PFSK-1 (cell line): ENCODE data around the gene DGLUCY.

ENCODE experiments used
- FOXP2 ChIP-seq: optimal IDR thresholded peaks from 2 replicates; pipeline ENCODE3; 2011; ENCODE audit warnings: borderline replicate concordance, control low read depth, inconsistent platforms; ENCODE audit not compliant: insufficient read depth; ENCODE audit errors: extremely low read length, extremely low read depth
- POLR2AphosphoS5 ChIP-seq: IDR thresholded peaks from 2 replicates; pipeline ENCODE4 v1.6.1; 2012; ENCODE audit warnings: low read depth, mild to moderate bottlenecking, control low read depth, low read length, moderate library complexity
- SIN3A ChIP-seq: IDR thresholded peaks from 2 replicates; pipeline ENCODE4 v1.6.1; 2012; ENCODE audit warnings: mild to moderate bottlenecking, low read length, moderate library complexity, borderline replicate concordance; ENCODE audit not compliant: insufficient read depth
- TAF1 ChIP-seq: IDR thresholded peaks from 2 replicates; pipeline ENCODE4 v1.6.1; 2012; ENCODE audit warnings: low read length, control low read depth, borderline replicate concordance; ENCODE audit not compliant: insufficient read depth
- TF ChIP-seq, protein P1 (sequence below), 2 experiments: IDR thresholded peaks; 2 replicates each; pipeline versions ENCODE4 v1.6.1 to v1.8.0; 2011 to 2012; ENCODE audit warnings: low read depth in 2 of 2, low read length in 2 of 2, control low read depth in 1 of 2, inconsistent platforms in 1 of 2, mild to moderate bottlenecking in 1 of 2, moderate library complexity in 1 of 2; ENCODE audit not compliant: insufficient read depth in 1 of 2

The DGLUCY gene

DNA sequence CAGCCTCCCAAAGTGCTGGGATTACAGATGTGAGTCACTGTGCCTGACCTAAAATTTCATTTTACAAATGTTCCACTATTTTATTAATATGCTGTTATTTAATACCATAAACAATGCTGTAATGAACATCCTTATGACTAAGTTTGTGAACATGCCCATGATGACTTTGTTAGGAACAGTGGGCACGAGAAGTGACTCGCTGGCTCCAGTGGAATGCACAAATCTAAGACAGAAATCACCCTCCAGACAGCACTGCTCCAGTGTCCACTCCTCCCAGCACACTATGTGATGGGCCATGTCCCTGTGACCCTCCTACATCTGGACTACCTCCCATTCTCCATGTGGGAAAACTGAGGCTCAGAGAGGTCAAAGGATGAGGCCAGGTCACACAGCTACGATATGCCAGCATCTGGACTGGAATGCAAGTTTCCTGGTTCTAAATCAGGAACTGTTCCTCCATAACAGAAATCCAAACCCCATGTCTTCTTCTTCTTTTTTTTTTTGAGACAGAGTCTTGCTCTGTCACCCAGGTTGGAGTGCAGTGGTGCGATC, 72.7 kb downstream of the DGLUCY start:
- TF ChIP-seq TAF1: no peak
- TF ChIP-seq, protein P1, sequence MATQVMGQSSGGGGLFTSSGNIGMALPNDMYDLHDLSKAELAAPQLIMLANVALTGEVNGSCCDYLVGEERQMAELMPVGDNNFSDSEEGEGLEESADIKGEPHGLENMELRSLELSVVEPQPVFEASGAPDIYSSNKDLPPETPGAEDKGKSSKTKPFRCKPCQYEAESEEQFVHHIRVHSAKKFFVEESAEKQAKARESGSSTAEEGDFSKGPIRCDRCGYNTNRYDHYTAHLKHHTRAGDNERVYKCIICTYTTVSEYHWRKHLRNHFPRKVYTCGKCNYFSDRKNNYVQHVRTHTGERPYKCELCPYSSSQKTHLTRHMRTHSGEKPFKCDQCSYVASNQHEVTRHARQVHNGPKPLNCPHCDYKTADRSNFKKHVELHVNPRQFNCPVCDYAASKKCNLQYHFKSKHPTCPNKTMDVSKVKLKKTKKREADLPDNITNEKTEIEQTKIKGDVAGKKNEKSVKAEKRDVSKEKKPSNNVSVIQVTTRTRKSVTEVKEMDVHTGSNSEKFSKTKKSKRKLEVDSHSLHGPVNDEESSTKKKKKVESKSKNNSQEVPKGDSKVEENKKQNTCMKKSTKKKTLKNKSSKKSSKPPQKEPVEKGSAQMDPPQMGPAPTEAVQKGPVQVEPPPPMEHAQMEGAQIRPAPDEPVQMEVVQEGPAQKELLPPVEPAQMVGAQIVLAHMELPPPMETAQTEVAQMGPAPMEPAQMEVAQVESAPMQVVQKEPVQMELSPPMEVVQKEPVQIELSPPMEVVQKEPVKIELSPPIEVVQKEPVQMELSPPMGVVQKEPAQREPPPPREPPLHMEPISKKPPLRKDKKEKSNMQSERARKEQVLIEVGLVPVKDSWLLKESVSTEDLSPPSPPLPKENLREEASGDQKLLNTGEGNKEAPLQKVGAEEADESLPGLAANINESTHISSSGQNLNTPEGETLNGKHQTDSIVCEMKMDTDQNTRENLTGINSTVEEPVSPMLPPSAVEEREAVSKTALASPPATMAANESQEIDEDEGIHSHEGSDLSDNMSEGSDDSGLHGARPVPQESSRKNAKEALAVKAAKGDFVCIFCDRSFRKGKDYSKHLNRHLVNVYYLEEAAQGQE (IDR thresholded peaks at IDR 0.05; ENCODE audit: insufficient read depth in 1 of 2, low read depth in 2 of 2, low read length in 2 of 2): no peak
- TF ChIP-seq POLR2AphosphoS5: no peak
- TF ChIP-seq SIN3A: no peak
- TF ChIP-seq FOXP2: no peak

DNA sequence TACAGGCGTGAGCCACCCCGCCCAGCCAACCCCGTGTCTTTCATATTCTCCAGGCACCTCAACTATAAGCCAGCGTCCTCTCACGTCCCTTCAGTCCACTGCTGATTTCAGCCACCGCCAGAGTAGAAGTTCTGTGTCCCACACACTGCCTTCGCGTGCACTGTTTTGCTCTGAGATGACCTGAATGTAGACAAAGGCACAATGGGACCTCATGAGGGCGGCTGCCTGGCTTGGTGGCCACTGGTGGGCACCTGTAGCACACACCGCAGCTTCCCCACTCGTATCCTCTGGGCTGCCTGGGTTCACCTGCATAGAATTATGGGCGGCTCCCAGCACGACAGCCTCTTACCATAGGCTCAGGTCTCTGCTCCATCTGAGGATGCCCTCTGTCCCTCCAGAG, 73.4 kb downstream of the DGLUCY start:
- TF ChIP-seq, protein P1 (IDR thresholded peaks at IDR 0.05; ENCODE audit: insufficient read depth in 1 of 2, low read depth in 2 of 2, low read length in 2 of 2): no peak
- TF ChIP-seq SIN3A (no peak), POLR2AphosphoS5 (no peak), TAF1 (no peak), FOXP2 (no peak)

DNA sequence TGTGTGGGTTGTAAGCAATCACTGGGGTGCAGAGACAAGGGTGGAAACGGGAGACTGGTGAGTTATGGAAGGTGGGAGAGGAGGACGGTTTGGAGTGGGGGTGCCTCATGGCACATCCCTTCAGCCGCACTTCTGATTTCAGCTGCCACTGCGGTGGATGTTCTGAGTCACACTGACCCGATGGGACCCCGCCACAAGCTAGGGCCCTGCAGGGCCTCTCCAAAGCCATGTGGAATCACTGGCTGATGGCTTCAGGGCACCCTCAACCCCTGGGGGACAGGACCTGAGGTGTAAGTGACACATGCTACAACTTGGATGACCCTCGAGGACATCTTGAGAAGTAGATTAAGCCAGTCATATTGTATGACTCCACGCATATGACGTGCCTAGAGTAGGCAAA, 77.0 kb downstream of the DGLUCY start:
- TF ChIP-seq POLR2AphosphoS5 (no peak), SIN3A (no peak), FOXP2 (no peak), TAF1 (no peak)
- TF ChIP-seq, protein P1 (IDR thresholded peaks at IDR 0.05; ENCODE audit: insufficient read depth in 1 of 2, low read depth in 2 of 2, low read length in 2 of 2): no peak

DNA sequence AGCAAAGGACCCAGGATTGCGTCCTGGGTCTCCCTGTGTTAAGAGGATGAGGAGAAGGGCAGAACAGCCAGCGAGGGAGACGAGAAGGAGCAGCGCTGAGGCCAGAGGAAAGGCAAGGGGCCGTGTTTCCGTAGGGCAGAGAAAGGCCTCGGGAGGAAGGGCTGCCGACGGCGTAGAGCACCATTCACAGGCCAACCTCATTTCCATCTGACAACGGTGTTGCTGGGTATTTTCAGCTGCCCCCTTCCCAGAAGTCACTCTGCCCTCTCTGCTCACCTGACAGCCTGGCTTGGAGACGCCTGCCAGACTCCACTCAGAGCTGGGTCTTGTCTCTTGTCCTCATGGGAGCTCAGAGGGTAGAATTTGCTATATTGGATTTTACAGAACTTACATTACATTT, 79.2 kb downstream of the DGLUCY start:
- TF ChIP-seq POLR2AphosphoS5: no peak
- TF ChIP-seq TAF1: no peak
- TF ChIP-seq FOXP2: no peak
- TF ChIP-seq, protein P1 (IDR thresholded peaks at IDR 0.05; ENCODE audit: insufficient read depth in 1 of 2, low read depth in 2 of 2, low read length in 2 of 2): no peak
- no peak for TF ChIP-seq SIN3A

DNA sequence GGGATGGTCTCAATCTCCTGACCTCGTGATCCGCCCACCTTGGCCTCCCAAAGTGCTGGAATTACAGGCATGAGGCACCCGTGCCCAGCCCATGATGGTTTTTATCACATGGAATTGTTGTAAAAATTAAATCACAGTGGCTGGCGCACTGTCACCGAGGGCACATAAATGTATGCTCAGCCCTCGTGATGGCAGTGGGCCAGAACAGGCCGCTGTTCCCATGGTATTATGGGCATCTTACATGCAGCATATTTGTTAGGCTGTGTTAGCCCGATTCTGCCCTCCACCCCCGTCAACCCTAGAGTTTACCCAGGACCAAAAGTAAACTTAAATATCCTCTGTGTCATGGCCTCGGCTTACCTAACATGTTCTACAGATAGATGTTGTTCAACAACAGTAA, 82.0 kb downstream of the DGLUCY start:
- TF ChIP-seq TAF1 (no peak), POLR2AphosphoS5 (no peak), FOXP2 (no peak), SIN3A (no peak)
- TF ChIP-seq, protein P1 (IDR thresholded peaks at IDR 0.05; ENCODE audit: insufficient read depth in 1 of 2, low read depth in 2 of 2, low read length in 2 of 2): no peak
